Measurements from ENCODE around the gene TIMM10B. TPM values are rescaled to one million over a fixed set of nuclear protein-coding genes. Genes with fewer than 3 reads are reported as not detected.

The TIMM10B gene
- total and polyA plus RNA-seq, 11 donors: 9.5 to 26.9 (median 16.1) TPM

DNA sequence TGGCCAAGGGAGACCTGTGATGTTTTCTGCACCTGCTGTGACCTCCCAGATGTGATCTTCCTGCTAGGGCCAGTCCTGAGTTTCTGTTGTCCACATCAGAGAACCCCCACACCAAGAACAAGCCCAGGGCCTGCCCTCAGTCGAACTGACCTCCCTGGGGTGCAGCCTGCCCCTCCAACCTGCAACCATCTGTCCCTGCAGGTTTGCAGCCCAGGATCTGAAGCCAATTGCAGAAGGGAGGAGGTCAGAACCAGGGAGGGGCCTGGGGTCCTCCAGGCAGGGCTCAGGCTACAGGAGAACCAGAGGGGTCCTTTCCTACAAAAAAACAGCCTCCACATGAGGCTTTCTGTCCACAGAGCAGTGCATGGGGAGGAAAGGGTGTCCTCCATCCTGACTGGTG is 8.4 kb upstream of the TIMM10B start:
- intact Hi-C loops (cut with DNase I): loop anchor here in 3 of 10 donors (5.0 to 10.0 kb wide), 3 partner anchors 81 to 238 kb away; partner anchors contain the start of genes CNGA4 (in 1 of the 3), FHIP1B (in 1 of the 3), MRPL17 (in 1 of the 3) and SMPD1 (in 1 of the 3)

DNA sequence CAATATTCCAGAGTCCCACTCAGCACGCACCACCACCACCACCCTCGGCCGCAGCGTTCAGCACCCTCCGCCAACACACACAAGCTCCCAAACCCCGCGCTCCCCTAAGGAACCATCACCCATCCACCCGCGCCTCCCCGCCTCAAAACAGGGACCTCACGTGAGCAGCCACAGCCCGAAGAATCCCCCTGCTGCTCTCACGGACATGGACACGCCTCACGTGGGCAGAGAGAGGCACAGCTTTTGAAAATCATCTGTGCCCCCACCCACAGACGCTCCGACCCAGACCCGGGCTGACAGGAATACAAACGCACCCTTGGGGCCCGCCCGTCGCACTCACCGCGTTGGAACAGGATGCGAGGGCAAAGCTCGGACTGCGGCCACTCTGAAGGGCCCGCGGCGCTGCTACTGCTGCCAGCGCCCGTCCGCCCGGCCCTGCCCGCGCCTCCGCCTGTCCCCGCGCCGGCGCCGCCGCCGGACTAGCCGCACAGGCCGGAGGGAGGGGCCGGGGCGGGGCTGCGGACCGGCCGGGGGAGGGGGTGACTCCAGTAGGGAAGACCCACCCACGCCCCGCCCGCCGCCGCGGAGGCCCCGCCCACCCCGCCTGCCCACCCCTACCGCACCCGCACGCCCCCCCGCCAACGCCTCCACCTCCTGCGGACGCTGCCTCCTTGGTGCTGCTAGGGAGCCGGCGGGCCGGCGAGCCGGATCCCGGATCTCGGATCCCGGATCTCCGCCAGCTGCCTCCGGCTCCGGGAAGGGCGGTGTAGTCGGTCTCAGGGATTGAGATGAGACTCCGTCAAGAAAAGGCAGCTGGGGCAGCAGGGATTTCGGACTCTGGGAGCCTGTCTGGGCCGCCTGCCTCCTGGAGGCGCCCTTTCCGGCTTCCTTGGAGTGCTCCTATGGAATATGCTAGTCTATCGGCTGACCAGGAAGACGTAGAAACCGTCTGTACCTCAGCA is 7.6 kb upstream of the TIMM10B start, which contains the start of gene TRIM3:
TSS of gene TRIM3 (minus strand) at position 491 of the 962 bp plus-strand sequence. CDS start 8,246 bp downstream, outside the sequence.
- Histone ChIP-seq H3K4me3 (peak within 1 kb of the TSS; percentile 62 to 99 (median 86)), H3K9me3 (no peaks in the 10 kb centered on the region), H3K27me3 (no peaks in the 10 kb centered on the region), H3K36me3 (peaks cover 0 to 27% (median 23%) of the 10 kb centered on the region in 9 donors), H3K4me1 (peaks cover 0 to 35% (median 20%) of the 10 kb centered on the region in 12 donors), H3K27ac (peak within 1 kb of the TSS; percentile 84 to 97 (median 93))
- DNase-seq (peak; percentile 96 to 97 (median 96)), ATAC-seq (peak; percentile 70 to 93 (median 88))
- peak; percentile 83 to 87 for TF ChIP-seq POLR2A (IDR thresholded peaks at IDR 0.05)
- TF ChIP-seq, protein P1, sequence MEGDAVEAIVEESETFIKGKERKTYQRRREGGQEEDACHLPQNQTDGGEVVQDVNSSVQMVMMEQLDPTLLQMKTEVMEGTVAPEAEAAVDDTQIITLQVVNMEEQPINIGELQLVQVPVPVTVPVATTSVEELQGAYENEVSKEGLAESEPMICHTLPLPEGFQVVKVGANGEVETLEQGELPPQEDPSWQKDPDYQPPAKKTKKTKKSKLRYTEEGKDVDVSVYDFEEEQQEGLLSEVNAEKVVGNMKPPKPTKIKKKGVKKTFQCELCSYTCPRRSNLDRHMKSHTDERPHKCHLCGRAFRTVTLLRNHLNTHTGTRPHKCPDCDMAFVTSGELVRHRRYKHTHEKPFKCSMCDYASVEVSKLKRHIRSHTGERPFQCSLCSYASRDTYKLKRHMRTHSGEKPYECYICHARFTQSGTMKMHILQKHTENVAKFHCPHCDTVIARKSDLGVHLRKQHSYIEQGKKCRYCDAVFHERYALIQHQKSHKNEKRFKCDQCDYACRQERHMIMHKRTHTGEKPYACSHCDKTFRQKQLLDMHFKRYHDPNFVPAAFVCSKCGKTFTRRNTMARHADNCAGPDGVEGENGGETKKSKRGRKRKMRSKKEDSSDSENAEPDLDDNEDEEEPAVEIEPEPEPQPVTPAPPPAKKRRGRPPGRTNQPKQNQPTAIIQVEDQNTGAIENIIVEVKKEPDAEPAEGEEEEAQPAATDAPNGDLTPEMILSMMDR (IDR thresholded peaks at IDR 0.05): peak in 4 of 12 donors; percentile 23 to 47 (median 40)
- intact Hi-C loops (cut with DNase I): loop anchor here in 3 of 10 donors (2.0 to 10.0 kb wide), 4 partner anchors 81 to 239 kb away; partner anchors contain the start of genes SMPD1 (in 2 of the 3), CNGA4 (in 1 of the 3), FHIP1B (in 1 of the 3) and MRPL17 (in 1 of the 3)
- WGBS, 4 donors: 0 to 1% (median 0%) methylated on average over 19 to 87 of the region's 87 CpGs

More for the DNA sequence above, 8.4 kb upstream of the TIMM10B start:
- Histone ChIP-seq H3K9me3 (no peaks in the 10 kb centered on the region), H3K4me3 (peak overlapping the region in 11 of 12 donors; percentile 62 to 99 (median 88)), H3K27me3 (no peaks in the 10 kb centered on the region), H3K36me3 (peaks cover 0 to 21% (median 15%) of the 10 kb centered on the region in 9 donors), H3K27ac (peak overlapping the region in 8 of 12 donors; percentile 86 to 96 (median 92)), H3K4me1 (peaks cover 0 to 38% (median 22%) of the 10 kb centered on the region in 12 donors)
- TF ChIP-seq, protein P1 (IDR thresholded peaks at IDR 0.05): no peak
- no peak for TF ChIP-seq POLR2A (IDR thresholded peaks at IDR 0.05)
- ATAC-seq: no peak
- WGBS, 4 donors: 20 to 26% (median 23%) methylated on average over 1 of the region's 1 CpG; no CpG with 5 or more reads in 1 of the 4 donors
- no peak for DNase-seq

GRCh38 chr11:6474413-6474792 is 6.9 kb upstream of the TIMM10B start:
- H3K9me3 ChIP-seq: no peaks in the 10 kb centered on the region
- H3K36me3 ChIP-seq: peaks cover 0 to 31% (median 25%) of the 10 kb centered on the region in 9 donors
- intact Hi-C loops (cut with DNase I): loop anchor here in 3 of 10 donors (2.0 to 10.0 kb wide), 4 partner anchors 82 to 240 kb away; partner anchors contain the start of genes SMPD1 (in 2 of the 3), CNGA4 (in 1 of the 3), FHIP1B (in 1 of the 3) and MRPL17 (in 1 of the 3)
- DNase-seq: no peak
- no peak for TF ChIP-seq POLR2A (IDR thresholded peaks at IDR 0.05)
- TF ChIP-seq, protein P1 (IDR thresholded peaks at IDR 0.05): no peak
- H3K27ac ChIP-seq: peak overlapping the region; percentile 84 to 97 (median 92)
- WGBS, 4 donors: 27 to 45% (median 31%) methylated on average over 7 of the region's 7 CpGs
- H3K27me3 ChIP-seq: no peaks in the 10 kb centered on the region
- ATAC-seq: no peak
- peaks cover 0 to 28% (median 15%) of the 10 kb centered on the region in 12 donors for H3K4me1 ChIP-seq
- peak overlapping the region; percentile 47 to 99 (median 86) for H3K4me3 ChIP-seq

Measured in heart left ventricle (tissue), 16 donors.